MCF 10A (cell line): ENCODE results near the gene LHCGR. TPM values are rescaled to one million over a fixed set of nuclear protein-coding genes. Genes with fewer than 3 reads are reported as not detected.

ENCODE experiments used
- BruUV-seq: library from RNA; stranded (reverse); fragments of 400-500 nt; replicated peaks from 2 replicates; lab custom pipeline; 2021; lab: Mats Ljungman, UMichigan
- CTCF ChIA-PET: fragments of 300-600 bp; sonication (Branson Sonifier 250); formaldehyde crosslinking; extraction: SDS; loops from one replicate; lab custom pipeline; 2021; ENCODE audit warnings: antibody characterized with exemption, inconsistent platforms; lab: Yijun Ruan, JAX
- POLR2A ChIA-PET: fragments of 300-600, 350-650 bp; sonication (Branson Sonifier 250); formaldehyde crosslinking; extraction: SDS; loops from one replicate; lab custom pipeline; 2020; ENCODE audit warnings: antibody characterized with exemption, inconsistent platforms; lab: Yijun Ruan, JAX
- DNase-seq: peaks from one replicate; pipeline ENCODE4 v3.0.0-alpha.2; 2018; ENCODE audit not compliant: unreplicated experiment
- H3K27ac Mint-ChIP-seq: one replicate; pipeline ENCODE4 v1.8.0; 2022; ENCODE audit warnings: mild to moderate bottlenecking, low read depth, mixed read lengths; ENCODE audit not compliant: unreplicated experiment
- H3K27me3 Mint-ChIP-seq: one replicate; pipeline ENCODE4 v1.8.0; 2022; ENCODE audit warnings: mixed read lengths; ENCODE audit not compliant: insufficient read depth, unreplicated experiment
- H3K36me3 Mint-ChIP-seq: one replicate; pipeline ENCODE4 v1.8.0; 2022; ENCODE audit warnings: mild to moderate bottlenecking, moderate library complexity, mixed read lengths; ENCODE audit not compliant: insufficient read depth, unreplicated experiment
- H3K4me1 Mint-ChIP-seq: one replicate; pipeline ENCODE4 v1.8.0; 2022; ENCODE audit warnings: mixed read lengths; ENCODE audit not compliant: insufficient read depth, unreplicated experiment
- H3K4me3 Mint-ChIP-seq: one replicate; pipeline ENCODE4 v1.8.0; 2022; ENCODE audit warnings: mild to moderate bottlenecking, moderate library complexity, mixed read lengths; ENCODE audit not compliant: unreplicated experiment
- H3K9me3 Mint-ChIP-seq: one replicate; pipeline ENCODE4 v1.8.0; 2022; ENCODE audit warnings: mixed read lengths; ENCODE audit not compliant: unreplicated experiment
- intact Hi-C: fragments of 100-400 bp; cut with micrococcal nuclease; formaldehyde crosslinking; loops from 2 replicates; pipeline ENCODE4 v1.14.1; 2022
- total RNA-seq: library from RNA; stranded (reverse); gene quantifications from 2 replicates; pipeline ENCODE4 v1.2.3, GENCODE V29; 2022
- TF ChIP-seq, protein P1 (sequence below): fragments of 200-600 bp; IDR thresholded peaks from one replicate; pipeline ENCODE4 v1.8.0; 2022; ENCODE audit warnings: antibody characterized with exemption, mild to moderate bottlenecking; ENCODE audit not compliant: unreplicated experiment

Gene LHCGR
- total RNA-seq, 1 experiment from 2014 or later = not detected

DNA sequence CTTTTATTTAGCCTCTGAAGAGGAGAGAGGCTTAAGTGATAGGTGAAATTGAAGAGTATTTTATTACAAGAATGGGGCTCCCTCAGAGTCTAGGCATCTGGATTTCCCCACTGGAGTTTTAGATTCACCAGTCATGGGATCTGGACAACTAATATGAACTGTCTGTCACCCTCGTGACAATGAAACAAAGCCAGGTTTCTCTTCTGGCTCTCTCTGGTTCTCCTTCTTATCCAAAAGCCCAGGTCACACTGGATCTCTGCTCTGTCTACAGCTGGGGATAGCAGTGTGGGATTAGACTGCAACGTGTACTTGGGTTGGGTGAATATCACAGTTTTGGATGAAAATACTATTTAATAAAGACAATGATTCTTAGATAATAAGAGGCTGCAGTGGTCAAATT lies 31.2 kb downstream of the LHCGR start:
- TF ChIP-seq, protein P1, sequence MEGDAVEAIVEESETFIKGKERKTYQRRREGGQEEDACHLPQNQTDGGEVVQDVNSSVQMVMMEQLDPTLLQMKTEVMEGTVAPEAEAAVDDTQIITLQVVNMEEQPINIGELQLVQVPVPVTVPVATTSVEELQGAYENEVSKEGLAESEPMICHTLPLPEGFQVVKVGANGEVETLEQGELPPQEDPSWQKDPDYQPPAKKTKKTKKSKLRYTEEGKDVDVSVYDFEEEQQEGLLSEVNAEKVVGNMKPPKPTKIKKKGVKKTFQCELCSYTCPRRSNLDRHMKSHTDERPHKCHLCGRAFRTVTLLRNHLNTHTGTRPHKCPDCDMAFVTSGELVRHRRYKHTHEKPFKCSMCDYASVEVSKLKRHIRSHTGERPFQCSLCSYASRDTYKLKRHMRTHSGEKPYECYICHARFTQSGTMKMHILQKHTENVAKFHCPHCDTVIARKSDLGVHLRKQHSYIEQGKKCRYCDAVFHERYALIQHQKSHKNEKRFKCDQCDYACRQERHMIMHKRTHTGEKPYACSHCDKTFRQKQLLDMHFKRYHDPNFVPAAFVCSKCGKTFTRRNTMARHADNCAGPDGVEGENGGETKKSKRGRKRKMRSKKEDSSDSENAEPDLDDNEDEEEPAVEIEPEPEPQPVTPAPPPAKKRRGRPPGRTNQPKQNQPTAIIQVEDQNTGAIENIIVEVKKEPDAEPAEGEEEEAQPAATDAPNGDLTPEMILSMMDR = no peak
- ChIA-PET CTCF (interaction anchor here (0.9 kb wide), 1 partner anchor 101 kb away, joined by 3 read pairs; no protein-coding TSS in a partner anchor), POLR2A (no interaction called here)
- intact Hi-C loops = no loop called here
- Mint-ChIP-seq H3K4me3 (no peak overlapping the region), H3K4me1 (peaks cover 16% of the 10 kb centered on the region), H3K36me3 (peaks cover 6% of the 10 kb centered on the region), H3K27me3 (no peaks in the 10 kb centered on the region), H3K27ac (no peak overlapping the region), H3K9me3 (no peaks in the 10 kb centered on the region)
- no peak for DNase-seq
- BruUV-seq = no TSS peak

DNA sequence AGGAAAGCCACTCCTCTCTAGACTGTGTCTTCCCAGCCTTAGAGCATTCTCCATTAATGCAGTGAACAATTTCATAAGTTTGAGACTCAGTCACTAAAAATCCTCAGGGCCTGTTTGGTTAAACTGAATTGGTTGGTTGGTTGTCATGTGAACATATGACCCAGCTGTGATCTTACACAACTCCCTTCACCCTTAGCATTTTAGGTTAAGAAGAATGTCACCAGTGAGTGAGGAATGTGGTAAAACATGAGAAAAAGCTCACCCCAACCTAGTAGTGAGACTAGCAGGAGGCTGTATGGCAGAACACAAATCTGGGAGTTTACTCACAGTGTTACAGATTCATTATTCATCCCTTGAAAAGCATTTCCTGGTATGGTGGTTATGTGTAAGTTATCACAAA lies 32.4 kb downstream of the LHCGR start:
- Mint-ChIP-seq H3K27ac (peak overlapping the region; percentile 42), H3K9me3 (no peaks in the 10 kb centered on the region), H3K27me3 (no peaks in the 10 kb centered on the region), H3K36me3 (peaks cover 6% of the 10 kb centered on the region), H3K4me1 (peaks cover 16% of the 10 kb centered on the region), H3K4me3 (no peak overlapping the region)
- no TSS peak for BruUV-seq
- no peak for DNase-seq
- ChIA-PET CTCF (no interaction called here), POLR2A (no interaction called here)
- intact Hi-C loops = no loop called here
- TF ChIP-seq, protein P1 = no peak

DNA sequence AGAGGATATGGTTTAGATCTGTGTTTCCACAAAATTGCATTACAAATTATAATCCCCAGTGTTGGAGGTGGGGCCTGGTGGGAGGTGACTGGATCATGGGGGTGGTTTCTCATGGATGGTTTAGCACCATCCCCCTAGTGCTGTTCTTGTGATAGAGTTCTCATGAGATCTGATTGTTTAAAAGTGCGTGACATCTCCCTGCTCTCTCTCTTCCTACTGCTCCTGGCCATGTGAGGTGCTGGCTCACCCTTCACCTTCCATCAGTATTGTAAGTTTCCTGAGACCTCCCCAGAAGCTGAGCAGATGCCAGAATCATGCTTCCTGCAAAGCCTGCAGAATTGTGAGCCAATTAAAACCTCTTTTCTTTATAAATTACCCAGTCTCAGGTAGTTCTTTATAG lies 33.1 kb downstream of the LHCGR start:
- DNase-seq = no peak
- H3K9me3 Mint-ChIP-seq = no peaks in the 10 kb centered on the region
- TF ChIP-seq, protein P1 = no peak
- H3K4me3 Mint-ChIP-seq = no peak overlapping the region
- H3K27ac Mint-ChIP-seq = no peak overlapping the region
- intact Hi-C loops = no loop called here
- H3K4me1 Mint-ChIP-seq = peaks cover 23% of the 10 kb centered on the region
- CTCF ChIA-PET = no interaction called here
- H3K27me3 Mint-ChIP-seq = no peaks in the 10 kb centered on the region
- peaks cover 6% of the 10 kb centered on the region for H3K36me3 Mint-ChIP-seq
- no TSS peak for BruUV-seq
- POLR2A ChIA-PET = no interaction called here

DNA sequence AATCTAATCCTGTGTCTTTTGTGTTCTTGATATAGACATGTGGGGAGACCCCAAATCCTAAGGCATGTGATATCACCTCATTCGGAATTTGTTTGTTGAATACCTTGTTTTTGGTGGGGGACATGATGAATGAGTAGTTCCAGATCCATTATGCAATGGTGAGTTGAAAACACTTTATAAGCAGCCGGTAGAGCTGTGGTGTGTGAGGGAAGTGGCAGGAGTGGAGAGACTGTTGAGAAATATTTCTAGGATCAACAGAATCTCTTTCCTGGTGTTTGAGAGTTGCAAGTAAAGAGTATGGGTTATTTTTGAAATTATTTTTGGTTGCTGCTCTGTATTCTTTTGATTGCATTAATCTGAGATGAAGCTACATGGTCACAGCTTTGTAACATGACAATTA lies 34.4 kb downstream of the LHCGR start:
- Mint-ChIP-seq H3K36me3 (peaks cover 6% of the 10 kb centered on the region), H3K9me3 (no peaks in the 10 kb centered on the region), H3K27me3 (no peaks in the 10 kb centered on the region), H3K27ac (no peak overlapping the region), H3K4me1 (peaks cover 31% of the 10 kb centered on the region), H3K4me3 (no peak overlapping the region)
- no peak for DNase-seq
- TF ChIP-seq, protein P1 = no peak
- intact Hi-C loops = no loop called here
- CTCF ChIA-PET = interaction anchor here (1.2 kb wide), 1 partner anchor 100 kb away, joined by 4 read pairs; no protein-coding TSS in a partner anchor
- POLR2A ChIA-PET = no interaction called here
- BruUV-seq = no TSS peak
